Stomach (tissue), 9 donors: ENCODE data around the gene GTSF1L. TPM values are rescaled to one million over a fixed set of nuclear protein-coding genes. Genes with fewer than 3 reads are reported as not detected.

Source experiments
- DNase-seq, 2 donors: peaks; one replicate each; pipeline versions ENCODE4 v3.0.0 to v3.0.0-alpha.2; 2013 to 2019
- H3K27ac ChIP-seq, 5 donors: fragments of 200-600 bp in 4 of 5; sonication (generic) in 4 of 5; one replicate each; pipeline ENCODE4 v1.5.1; 2013 to 2019; ENCODE audit warnings: mild to moderate bottlenecking in 1 of 5, moderate library complexity in 1 of 5
- H3K27me3 ChIP-seq, 3 donors: fragments of 200-600 bp; sonication (generic); one replicate each; pipeline ENCODE4 v1.5.1; 2017 to 2019; ENCODE audit warnings: mixed run types in 1 of 3
- H3K36me3 ChIP-seq, 4 donors: fragments of 200-600 bp; sonication (generic); 1 replicate in 3 of 4; 2 replicates in 1 of 4; pipeline ENCODE4 v1.5.1; 2016 to 2019
- H3K4me1 ChIP-seq, 4 donors: fragments of 200-600 bp; sonication (generic); one replicate each; pipeline ENCODE4 v1.5.1; 2016 to 2019
- H3K4me3 ChIP-seq, 4 donors: fragments of 200-600 bp; sonication (generic) in 3 of 4; one replicate each; pipeline ENCODE4 v1.5.1; 2016 to 2019; ENCODE audit warnings: mild to moderate bottlenecking in 1 of 4
- H3K9me3 ChIP-seq, 4 donors: fragments of 200-600 bp; sonication (generic); one replicate each; pipeline ENCODE4 v1.5.1; 2016 to 2019
- CTCF ChIP-seq, 7 experiments: fragments of 450-650 bp in 4 of 7; fragments of 200-600 bp in 3 of 7; sonication (generic) in 3 of 7; IDR thresholded peaks; one replicate each; pipeline ENCODE4 v1.5.1; 2016 to 2019; ENCODE audit warnings: antibody characterized with exemption in 7 of 7, control low read depth in 2 of 7, mild to moderate bottlenecking in 1 of 7
- EP300 ChIP-seq: sonication (generic); formaldehyde crosslinking; IDR thresholded peaks from one replicate; pipeline ENCODE4 v1.6.1; 2017; ENCODE audit warnings: antibody characterized with exemption
- POLR2A ChIP-seq, 4 donors: fragments of 450-650 bp; IDR thresholded peaks; one replicate each; pipeline ENCODE4 v1.6.1; 2016; ENCODE audit warnings: antibody characterized with exemption in 4 of 4, control low read depth in 2 of 4, mild to moderate bottlenecking in 1 of 4, moderate library complexity in 1 of 4
- POLR2AphosphoS5 ChIP-seq, 3 donors: sonication (generic); formaldehyde crosslinking; IDR thresholded peaks; one replicate each; pipeline ENCODE4 v1.6.1; 2016; ENCODE audit warnings: antibody characterized with exemption in 3 of 3
- WGBS, 5 donors: extraction: QIAGEN DNeasy Blood & Tissue Kit in 3 of 5; methylation state at CpG; one replicate each; pipeline versions ENCODE4 v1.1.5 to v1.1.7; 2013 to 2018; 5-methylcytosine and 5-hydroxymethylcytosine counted together
- intact Hi-C: fragments of 100-400 bp; cut with DNase I; formaldehyde crosslinking; loops from one replicate; pipeline ENCODE4 v1.15.1; 2023; ENCODE audit warnings: low total_unique reads
- polyA plus RNA-seq, 3 donors: library from polyadenylated mRNA; stranded (reverse); fragments of 200-250 nt; gene quantifications; one replicate each; pipeline ENCODE4 v1.2.3, GENCODE V29; 2013
- total RNA-seq, 5 donors: library from RNA; depleted of rRNA; stranded (reverse); fragments of >200 nt; gene quantifications; one replicate each; pipeline versions ENCODE4 v1.1.0 to v1.2.3, GENCODE V29; 2014 to 2016
- donor health status: healthy with polysubstance abuse.
- donor health status: Bipolar disorder and iron deficiency.
- donor health status: healthy.

GTSF1L gene
- total and polyA plus RNA-seq, 8 donors: not detected

GRCh38 chr20:43744151-43744611 lies 17.4 kb upstream of the GTSF1L start:
- no peak overlapping the region for H3K4me3 ChIP-seq

GRCh38 chr20:43740642-43741041 lies 13.8 kb upstream of the GTSF1L start:
- no peak overlapping the region for H3K27ac ChIP-seq
- TF ChIP-seq EP300 (no peak), POLR2AphosphoS5 (IDR thresholded peaks at IDR 0.05) (no peak), POLR2A (IDR thresholded peaks at IDR 0.05) (no peak), CTCF (IDR thresholded peaks at IDR 0.05) (no peak)
- no peaks in the 10 kb centered on the region for H3K9me3 ChIP-seq
- H3K36me3 ChIP-seq: no peaks in the 10 kb centered on the region
- no peak for DNase-seq
- peaks cover 0 to 13% (median 7%) of the 10 kb centered on the region in 4 donors for H3K4me1 ChIP-seq
- H3K4me3 ChIP-seq: no peak overlapping the region
- 89 to 95% (median 93%) methylated on average over 3 of the region's 3 CpGs for WGBS, 5 donors
- intact Hi-C loops: no loop called here
- H3K27me3 ChIP-seq: peaks cover 0 to 43% (median 4%) of the 10 kb centered on the region in 3 donors

More at GRCh38 chr20:43744151-43744611, 17.4 kb upstream of the GTSF1L start:
- WGBS, 5 donors: 24 to 39% (median 30%) methylated on average over 8 to 9 of the region's 9 CpGs
- intact Hi-C loops: no loop called here
- H3K27ac ChIP-seq: no peak overlapping the region
- DNase-seq: peak in 1 of 2 donors; percentile 68
- peaks cover 0 to 30% (median 12%) of the 10 kb centered on the region in 4 donors for H3K4me1 ChIP-seq
- no peaks in the 10 kb centered on the region for H3K36me3 ChIP-seq
- H3K9me3 ChIP-seq: no peaks in the 10 kb centered on the region
- peaks cover 0 to 48% (median 4%) of the 10 kb centered on the region in 3 donors for H3K27me3 ChIP-seq
- no peak for TF ChIP-seq POLR2A (IDR thresholded peaks at IDR 0.05)
- TF ChIP-seq POLR2AphosphoS5 (IDR thresholded peaks at IDR 0.05): no peak
- TF ChIP-seq CTCF (IDR thresholded peaks at IDR 0.05): no peak

- Histone ChIP-seq H3K4me1 (no peaks in the 10 kb centered on the region), H3K27ac (no peak overlapping the region), H3K9me3 (no peaks in the 10 kb centered on the region), H3K27me3 (peaks cover 0 to 37% (median 0%) of the 10 kb centered on the region in 3 donors), H3K4me3 (no peak overlapping the region), H3K36me3 (no peaks in the 10 kb centered on the region)
- 72 to 87% (median 85%) methylated on average over 9 of the region's 9 CpGs for WGBS, 5 donors
- intact Hi-C loops: no loop called here
- TF ChIP-seq POLR2A (IDR thresholded peaks at IDR 0.05): no peak
- DNase-seq: no peak
Measured at GRCh38 chr20:43739148-43739749, 12.4 kb upstream of the GTSF1L start.

GRCh38 chr20:43737925-43738324 lies 11.1 kb upstream of the GTSF1L start:
- Histone ChIP-seq H3K36me3 (no peaks in the 10 kb centered on the region), H3K27ac (no peak overlapping the region), H3K4me3 (no peak overlapping the region), H3K27me3 (peaks cover 0 to 24% (median 0%) of the 10 kb centered on the region in 3 donors), H3K9me3 (no peaks in the 10 kb centered on the region), H3K4me1 (no peaks in the 10 kb centered on the region)
- no peak for DNase-seq
- WGBS, 5 donors: 86 to 96% (median 94%) methylated on average over 7 of the region's 7 CpGs
- no peak for TF ChIP-seq EP300
- intact Hi-C loops: no loop called here

- no peaks in the 10 kb centered on the region for H3K9me3 ChIP-seq
- H3K27me3 ChIP-seq: peaks cover 0 to 28% (median 0%) of the 10 kb centered on the region in 3 donors
- intact Hi-C loops: no loop called here
- no peak overlapping the region for H3K27ac ChIP-seq
- TF ChIP-seq EP300: no peak
- DNase-seq: peak in 1 of 2 donors; percentile 57
- H3K36me3 ChIP-seq: no peaks in the 10 kb centered on the region
- H3K4me1 ChIP-seq: no peaks in the 10 kb centered on the region
- WGBS, 5 donors: 30 to 45% (median 35%) methylated on average over 2 of the region's 2 CpGs
- no peak overlapping the region for H3K4me3 ChIP-seq
Measured at GRCh38 chr20:43736588-43737158, 9.9 kb upstream of the GTSF1L start.

- DNase-seq: no peak
- Histone ChIP-seq H3K27me3 (peaks cover 0 to 21% (median 0%) of the 10 kb centered on the region in 3 donors), H3K27ac (no peak overlapping the region), H3K4me1 (no peaks in the 10 kb centered on the region), H3K36me3 (no peaks in the 10 kb centered on the region), H3K9me3 (no peaks in the 10 kb centered on the region), H3K4me3 (no peak overlapping the region)
- intact Hi-C loops: no loop called here
- TF ChIP-seq POLR2A (IDR thresholded peaks at IDR 0.05) (no peak), POLR2AphosphoS5 (IDR thresholded peaks at IDR 0.05) (no peak), EP300 (no peak), CTCF (IDR thresholded peaks at IDR 0.05) (no peak)
- WGBS, 5 donors: 69 to 83% (median 75%) methylated on average over 4 to 5 of the region's 5 CpGs
Measured at GRCh38 chr20:43731927-43732326, 5.1 kb upstream of the GTSF1L start.
